GM18858 (cell line): ENCODE data around the gene TGFBR3.
A peak's percentile ranks its signal among the peaks of the same experiment; 100 is the strongest.

Experiments
- ATAC-seq: cut with Tn5 transposase; IDR thresholded peaks from one replicate; pipeline ENCODE4 v1.9.1; 2021; ENCODE audit not compliant: unreplicated experiment

The TGFBR3 gene

DNA sequence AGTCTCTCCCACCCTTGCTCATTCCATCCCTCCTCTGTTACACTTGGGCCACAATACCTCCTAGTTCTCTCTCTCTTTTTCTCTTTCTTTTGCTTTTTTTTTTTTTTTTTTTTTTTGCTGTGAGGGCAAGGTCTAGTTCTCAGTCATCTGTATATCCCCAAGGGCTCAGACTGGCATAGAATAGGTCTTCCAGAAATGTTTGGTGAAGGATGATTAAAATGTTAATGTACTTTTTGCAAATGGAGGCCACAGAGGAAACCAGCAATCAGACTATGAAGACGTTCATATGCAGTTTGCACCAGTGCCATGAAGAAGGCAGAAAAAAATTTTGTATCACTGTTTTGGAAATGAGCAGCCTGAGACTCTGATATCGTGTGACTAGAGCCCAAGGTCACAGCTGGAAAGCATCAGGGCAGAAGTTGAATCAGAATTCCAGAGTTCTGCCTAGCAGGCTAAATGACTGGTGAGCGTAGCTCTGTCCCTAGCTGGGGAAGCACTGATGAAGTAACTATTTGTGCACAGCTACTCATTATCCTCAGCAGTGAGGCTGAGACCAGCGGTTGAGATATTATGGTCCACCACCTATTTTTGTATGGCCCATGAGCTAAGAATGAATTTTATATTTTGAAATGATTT, 186.5 kb downstream of the TGFBR3 start:
- no peak for ATAC-seq

GRCh38 chr1:91697861-91698260, 188.1 kb downstream of the TGFBR3 start:
- ATAC-seq: no peak

- peak; percentile 92 for ATAC-seq
Measured at GRCh38 chr1:91697416-91697815, 188.5 kb downstream of the TGFBR3 start.

DNA sequence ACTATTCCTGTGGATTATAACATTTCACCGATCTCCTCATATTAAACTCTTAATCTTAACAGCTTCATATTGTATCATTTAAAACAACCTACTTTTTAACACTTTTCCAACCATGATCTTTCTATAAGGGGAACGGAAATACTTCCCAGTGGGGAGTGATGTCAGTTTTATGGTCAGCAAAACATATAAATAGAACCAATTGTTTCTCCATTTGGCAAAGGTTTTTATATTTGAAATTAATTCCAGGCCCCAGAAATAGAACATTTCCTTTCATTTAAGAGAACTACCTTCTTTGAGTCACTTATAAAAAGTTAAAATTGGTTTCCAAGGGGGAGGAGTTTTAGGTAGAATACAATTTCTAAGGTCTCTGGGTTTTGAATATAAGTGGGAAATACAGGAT, 189.6 kb downstream of the TGFBR3 start:
- ATAC-seq: no peak

GRCh38 chr1:91693557-91693956, 192.4 kb downstream of the TGFBR3 start:
- no peak for ATAC-seq

GRCh38 chr1:91691525-91691924, 194.4 kb downstream of the TGFBR3 start:
- no peak for ATAC-seq

DNA sequence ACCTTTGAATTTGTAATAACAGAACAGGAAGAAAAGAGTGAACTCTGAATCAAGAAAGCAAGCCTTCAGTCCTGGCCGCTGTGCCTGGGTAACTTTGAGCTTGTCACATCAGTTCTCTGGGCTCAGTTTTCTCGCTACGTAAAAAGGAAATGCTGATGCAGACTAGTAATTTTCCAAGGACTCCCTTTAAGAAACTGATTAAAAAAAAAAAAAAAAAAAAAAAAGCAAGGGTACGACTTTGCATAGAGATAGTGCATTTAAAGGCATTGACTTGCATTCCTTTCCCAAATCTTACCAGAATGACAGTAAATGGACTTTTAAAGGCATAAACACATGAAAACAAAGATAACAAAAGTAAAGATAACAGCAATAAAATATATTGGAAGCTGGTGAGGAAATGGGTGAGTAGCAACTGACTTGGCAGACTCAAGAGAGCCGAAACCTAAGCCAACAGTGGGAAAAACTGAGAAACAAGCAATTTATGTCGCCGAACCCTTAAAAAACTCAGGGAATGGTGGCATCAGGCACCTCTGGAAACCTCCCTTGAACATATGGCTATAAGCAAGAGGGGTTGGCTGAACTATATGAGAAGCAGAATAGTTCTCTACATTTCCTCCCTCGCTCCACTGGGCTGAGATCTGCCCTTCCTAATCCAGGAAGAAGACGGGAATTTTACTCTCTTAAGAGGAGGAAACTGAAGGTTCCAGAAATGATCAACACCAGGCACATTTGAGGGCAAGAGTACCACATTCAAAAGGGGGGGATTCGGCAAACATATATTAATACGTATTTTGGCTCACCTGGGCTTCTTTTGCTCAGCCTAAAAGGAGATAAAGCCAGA, 196.1 kb downstream of the TGFBR3 start:
- no peak for ATAC-seq

DNA sequence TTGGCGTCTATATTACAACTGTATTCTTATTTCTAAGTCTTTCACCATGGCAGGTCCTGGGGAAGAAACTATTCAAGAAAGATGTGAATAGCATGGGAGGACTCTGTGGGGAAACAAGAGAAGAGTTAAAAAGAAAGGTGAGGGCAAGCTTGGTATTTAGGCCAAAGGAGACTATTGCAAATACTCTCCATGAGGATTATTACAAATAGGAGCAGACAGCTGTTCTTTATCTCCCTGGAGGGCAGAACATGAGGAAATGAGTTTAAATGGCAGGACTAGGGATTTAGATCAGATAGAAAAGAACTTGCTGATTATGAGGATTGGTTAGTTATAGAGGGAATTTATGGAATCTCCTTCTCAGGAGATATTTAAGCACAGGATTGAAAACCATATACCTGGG, 198.5 kb downstream of the TGFBR3 start:
- ATAC-seq: no peak

DNA sequence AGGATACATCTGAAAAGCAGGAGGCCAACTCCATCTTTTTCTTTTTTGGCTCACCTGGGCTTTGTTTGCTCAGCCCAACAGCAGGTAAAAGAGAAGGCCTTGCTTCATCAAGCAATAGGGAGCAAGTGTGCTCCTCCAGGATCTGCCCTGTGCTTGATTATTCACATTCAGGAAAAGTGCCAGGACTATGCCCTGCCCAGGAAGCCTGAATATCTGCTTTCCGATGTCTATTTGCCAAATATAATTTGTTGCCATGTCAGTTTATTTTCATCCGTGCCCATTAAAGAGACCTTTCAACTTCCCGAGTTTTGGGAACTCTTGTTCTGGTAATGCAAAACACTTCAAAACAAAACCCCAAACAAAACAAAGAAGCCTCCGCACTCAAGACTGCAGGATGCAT, 200.0 kb downstream of the TGFBR3 start:
- ATAC-seq: no peak

DNA sequence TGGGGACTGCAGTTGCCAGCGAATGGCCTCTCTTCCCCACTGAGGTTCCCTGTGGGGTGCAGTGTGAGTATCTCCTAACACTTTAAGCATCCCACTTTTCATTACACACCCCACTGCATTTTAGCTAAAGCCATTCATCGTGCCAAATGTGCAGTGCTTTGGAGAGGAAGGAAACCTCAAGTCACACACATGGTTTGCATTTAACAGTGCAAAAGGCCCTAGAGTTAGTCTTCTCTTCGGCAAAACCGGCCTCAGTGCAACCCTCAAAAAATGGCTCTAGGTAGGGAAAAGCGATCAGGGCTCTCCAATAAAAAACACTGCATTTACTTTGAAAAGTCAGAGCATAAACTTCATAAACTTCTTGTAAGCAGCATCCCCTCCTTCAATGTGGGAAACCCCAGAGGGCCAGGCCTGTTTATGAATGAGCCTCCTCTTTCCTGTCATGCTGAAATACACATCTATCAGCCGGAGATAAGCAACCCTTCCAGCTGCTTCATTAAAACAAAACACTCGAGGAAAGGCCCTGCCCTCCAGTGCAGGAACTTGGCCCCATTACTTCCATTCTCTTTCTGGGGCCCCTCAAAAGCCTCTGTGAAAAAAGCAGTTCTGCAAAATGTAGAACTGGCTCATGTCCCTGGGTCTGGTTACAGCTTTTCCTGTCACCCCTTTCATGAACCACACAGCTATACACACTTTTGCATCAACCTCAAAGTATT, 201.3 kb downstream of the TGFBR3 start:
- no peak for ATAC-seq

DNA sequence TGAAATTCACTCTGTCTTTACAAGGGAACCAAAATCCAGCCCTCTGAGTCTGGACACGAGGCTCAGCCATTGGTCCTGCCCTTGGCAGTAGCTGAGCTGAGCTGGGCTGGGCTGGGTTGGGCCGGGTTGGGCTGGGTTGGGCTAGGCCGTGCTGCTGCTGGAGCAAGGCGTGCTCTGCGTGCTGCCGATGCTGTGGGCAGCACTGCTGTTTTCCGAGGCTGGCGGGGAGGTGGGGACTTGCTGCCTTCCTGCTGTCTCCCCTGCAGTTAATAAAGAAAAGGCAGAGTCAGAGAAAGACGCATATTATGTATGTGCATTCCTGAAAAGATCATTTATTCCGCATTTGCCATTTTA, 202.4 kb downstream of the TGFBR3 start:
- ATAC-seq: no peak

DNA sequence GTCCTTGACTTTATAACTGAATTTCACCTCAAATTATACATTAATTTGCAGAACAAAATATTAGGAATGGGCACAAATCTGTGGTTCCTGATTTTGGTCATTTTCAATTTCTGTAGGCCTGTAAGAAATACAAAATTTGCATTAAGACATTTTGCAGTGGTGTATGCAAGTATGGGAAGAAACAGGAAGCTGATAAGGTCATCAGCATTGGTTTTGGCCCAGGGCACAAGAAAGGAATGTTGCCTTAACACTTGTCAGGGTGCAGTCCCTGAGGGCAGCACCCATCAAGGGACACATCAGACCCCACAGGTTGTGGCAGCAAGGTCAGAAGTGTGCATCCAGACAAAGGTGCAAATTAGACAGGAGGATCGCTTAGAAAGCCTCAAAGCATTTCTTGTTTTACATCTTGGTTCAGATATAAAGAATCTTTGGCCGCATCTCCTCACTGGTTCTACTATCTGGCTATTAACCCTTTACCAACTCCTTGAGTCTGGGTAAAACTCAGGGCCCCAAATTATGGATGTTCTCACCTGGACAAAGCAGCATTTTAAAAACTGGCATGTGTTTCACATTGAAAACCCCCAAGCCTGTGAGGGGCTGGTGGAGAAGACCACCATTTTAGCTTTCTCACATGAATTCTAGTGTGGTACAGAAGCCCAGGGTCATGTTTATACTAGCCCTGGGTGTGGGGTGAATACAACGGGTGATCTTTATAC, 202.9 kb downstream of the TGFBR3 start:
- ATAC-seq: no peak

DNA sequence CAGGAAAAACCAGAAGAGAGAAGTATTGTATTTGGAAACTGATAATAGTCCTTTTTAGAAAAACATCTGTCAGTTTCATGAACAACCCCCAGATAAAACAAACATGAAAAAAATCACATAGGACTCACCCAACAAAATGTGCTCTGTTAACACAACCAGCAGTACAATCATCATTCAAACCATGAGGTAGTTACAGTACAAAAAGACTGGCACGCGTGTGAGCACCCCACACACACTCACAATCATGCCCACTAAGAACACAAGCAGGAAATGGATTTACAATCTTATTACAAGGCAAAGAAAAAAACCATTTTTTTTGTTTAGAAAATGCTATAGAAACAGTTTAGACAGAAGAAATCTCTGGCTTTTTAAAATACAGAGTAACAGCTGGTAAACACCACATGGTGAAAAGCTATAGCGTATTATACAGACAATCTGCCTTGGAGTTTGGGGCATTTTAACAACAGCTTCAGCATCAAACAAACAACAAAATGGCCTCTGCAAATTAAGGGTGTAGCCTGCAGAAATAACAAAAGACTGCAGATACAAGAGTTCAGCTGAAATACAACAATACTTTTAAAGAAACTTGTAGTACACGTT, 205.3 kb downstream of the TGFBR3 start:
- ATAC-seq: no peak

DNA sequence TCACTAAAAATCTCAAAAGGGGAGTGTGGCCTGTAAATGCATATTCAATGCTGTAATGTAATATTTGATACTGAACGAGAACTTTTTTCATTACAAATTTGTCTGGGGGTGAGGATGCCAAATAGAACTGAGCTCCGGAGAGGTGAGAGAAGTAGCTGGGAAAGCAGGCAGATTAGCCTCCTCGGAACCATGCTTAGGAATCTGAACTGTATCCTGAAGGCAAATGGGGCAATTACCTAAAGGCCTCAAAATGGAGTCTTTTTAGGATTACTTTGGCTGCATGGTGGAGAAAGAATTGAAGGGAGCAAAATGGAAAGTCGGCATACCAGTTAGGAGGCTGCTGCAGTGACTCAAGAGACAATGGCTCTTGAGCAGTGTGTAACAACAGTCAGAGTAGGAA, 206.5 kb downstream of the TGFBR3 start:
- no peak for ATAC-seq

GRCh38 chr1:91676030-91676429, 209.9 kb downstream of the TGFBR3 start:
- no peak for ATAC-seq

DNA sequence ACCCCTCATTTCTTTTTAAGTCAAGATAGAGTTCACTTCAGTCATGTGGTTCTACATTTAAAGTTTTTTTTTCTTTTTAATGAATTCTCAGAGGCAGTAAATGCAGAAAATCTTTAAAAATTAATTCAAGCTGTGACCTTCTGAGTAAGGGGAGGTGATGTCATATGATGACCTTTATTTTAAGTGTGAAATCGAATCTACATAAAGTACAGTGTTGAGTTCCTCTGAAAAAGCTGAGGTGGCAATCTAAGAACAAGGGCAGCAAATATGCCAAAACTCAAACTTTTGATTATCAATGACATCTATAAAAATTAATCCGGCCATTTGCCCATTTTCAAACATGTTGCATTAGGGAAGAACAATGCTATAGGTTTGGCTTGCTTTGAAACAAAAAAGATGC, 211.8 kb downstream of the TGFBR3 start:
- ATAC-seq: no peak

DNA sequence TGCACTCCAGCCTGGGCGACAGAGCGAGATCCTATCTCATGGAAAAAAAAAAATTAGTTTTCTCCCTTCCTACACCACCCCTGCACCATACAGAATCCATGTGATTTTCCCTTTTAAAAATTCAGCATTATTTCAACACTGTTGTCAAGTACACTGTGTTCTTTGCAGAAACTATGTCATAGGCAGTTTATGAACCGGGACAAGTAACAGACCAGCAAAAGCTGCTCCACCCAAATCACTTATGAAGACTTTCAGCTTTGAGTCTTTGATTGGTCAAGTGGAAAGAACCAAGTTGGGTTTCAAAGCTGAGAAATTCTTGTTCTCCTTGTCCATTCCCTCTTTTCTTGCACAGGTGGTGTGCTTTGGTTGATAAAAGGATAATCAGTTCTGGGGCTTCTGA, 212.3 kb downstream of the TGFBR3 start:
- ATAC-seq: no peak

DNA sequence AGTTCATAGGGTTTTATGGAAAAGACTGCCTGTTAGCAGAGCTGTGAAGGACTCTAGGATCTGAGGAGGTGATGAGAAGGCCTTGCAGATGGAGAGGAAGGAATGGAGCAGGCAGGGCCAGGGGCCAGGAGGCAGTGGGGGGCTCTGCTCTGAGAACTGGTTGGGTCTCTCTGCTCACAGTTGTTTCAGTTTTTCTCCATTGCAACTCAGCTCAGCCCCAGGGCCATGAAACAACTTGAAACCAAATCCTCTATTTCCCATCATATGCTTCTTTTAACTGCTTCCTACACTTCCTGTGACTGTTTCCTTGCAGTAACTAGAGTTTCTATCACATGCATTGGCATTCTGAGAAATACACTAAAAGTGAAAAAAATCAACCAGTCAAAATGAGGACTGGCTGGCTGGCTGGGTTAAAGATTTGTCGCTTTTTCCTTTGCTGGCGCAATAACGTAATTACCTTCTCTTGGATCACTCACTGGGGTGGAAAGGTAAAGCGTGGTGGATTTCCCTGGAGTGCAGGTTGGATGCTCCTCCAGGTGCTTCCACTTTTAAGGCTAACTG, 213.3 kb downstream of the TGFBR3 start:
- ATAC-seq: no peak

DNA sequence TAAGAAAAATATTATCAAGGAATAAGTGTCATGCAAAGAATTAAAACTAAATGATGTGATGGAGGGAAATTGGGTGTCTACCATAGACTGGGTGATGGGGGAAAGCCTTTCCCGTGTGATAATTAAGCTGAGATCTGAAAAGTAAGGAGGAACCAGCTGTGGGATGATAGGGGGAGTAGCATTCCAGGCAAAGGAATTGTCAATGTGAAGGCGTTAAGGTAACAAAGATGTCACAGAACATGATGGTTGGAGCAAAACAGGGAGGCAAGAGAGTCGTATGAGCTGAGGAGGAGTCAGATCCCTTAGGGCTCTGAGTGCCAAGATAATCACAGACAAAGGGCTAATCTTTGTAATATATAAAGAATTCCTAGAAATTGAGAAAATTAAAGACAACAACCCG, 215.2 kb downstream of the TGFBR3 start:
- no peak for ATAC-seq

GRCh38 chr1:91669584-91670350, 216.2 kb downstream of the TGFBR3 start:
- no peak for ATAC-seq
